Measurements from ENCODE around the gene GPSM1.

Gene GPSM1

GRCh38 chr9:136370037-136370436 lies 42.7 kb downstream of the GPSM1 start:
- H2AFZ ChIP-seq (ENCODE audit: low read depth, low read length): no peak overlapping the region
- H3K36me3 ChIP-seq (ENCODE audit: insufficient read depth, low read length): peaks cover 18% of the 10 kb centered on the region
- no peak overlapping the region for H3K27ac ChIP-seq (ENCODE audit: low read length)
- H3K27me3 ChIP-seq (ENCODE audit: insufficient read depth, low read length, poor library complexity): no peaks in the 10 kb centered on the region
- no peaks in the 10 kb centered on the region for H3K9me3 ChIP-seq (ENCODE audit: insufficient read depth, low read length, severe bottlenecking)
- peaks cover 2% of the 10 kb centered on the region; the same call in 1 of the 2 replicates for H3K4me1 ChIP-seq (ENCODE audit: insufficient read depth, low read length)
- no peak overlapping the region for H3K9ac ChIP-seq (ENCODE audit: low read depth, low read length)
- peaks cover 42% of the 10 kb centered on the region for H4K20me1 ChIP-seq (ENCODE audit: insufficient read depth, low read length)
- H3K4me3 ChIP-seq (ENCODE audit: low read depth in 1 of 2, low read length in 2 of 2): no peak overlapping the region
- peaks cover 11% of the 10 kb centered on the region for H3K79me2 ChIP-seq (ENCODE audit: insufficient read depth, low read length)
- DNase-seq (no peak), ATAC-seq (ENCODE audit: insufficient read depth, low read depth) (no peak)
- TF ChIP-seq EZH2 (IDR thresholded peaks at IDR 0.05; ENCODE audit: borderline replicate concordance, low read depth, low read length, severe bottlenecking) (no peak), CTCF (IDR thresholded peaks at IDR 0.05; ENCODE audit: borderline replicate concordance, extremely low read depth, low read length, poor library complexity, severe bottlenecking) (no peak)
- no peak overlapping the region for H3K4me2 ChIP-seq (ENCODE audit: insufficient read depth, low read length)

- Histone ChIP-seq H2AFZ (ENCODE audit: low read depth, low read length) (no peak overlapping the region), H3K79me2 (ENCODE audit: insufficient read depth, low read length) (peaks cover 2% of the 10 kb centered on the region; the same call in 1 of the 2 replicates), H3K27me3 (ENCODE audit: insufficient read depth, low read length, poor library complexity) (no peaks in the 10 kb centered on the region), H3K27ac (ENCODE audit: low read length) (no peak overlapping the region), H3K9ac (ENCODE audit: low read depth, low read length) (no peak overlapping the region), H3K36me3 (ENCODE audit: insufficient read depth, low read length) (peaks cover 9% of the 10 kb centered on the region; the same call in 1 of the 2 replicates), H4K20me1 (ENCODE audit: insufficient read depth, low read length) (peaks cover 33% of the 10 kb centered on the region), H3K4me3 (ENCODE audit: low read depth in 1 of 2, low read length in 2 of 2) (no peak overlapping the region), H3K4me1 (ENCODE audit: insufficient read depth, low read length) (no peaks in the 10 kb centered on the region), H3K4me2 (ENCODE audit: insufficient read depth, low read length) (no peak overlapping the region), H3K9me3 (ENCODE audit: insufficient read depth, low read length, severe bottlenecking) (no peaks in the 10 kb centered on the region)
- ATAC-seq (ENCODE audit: insufficient read depth, low read depth) (no peak), DNase-seq (no peak)
- TF ChIP-seq EZH2 (IDR thresholded peaks at IDR 0.05; ENCODE audit: borderline replicate concordance, low read depth, low read length, severe bottlenecking): no peak
- TF ChIP-seq CTCF (IDR thresholded peaks at IDR 0.05; ENCODE audit: borderline replicate concordance, extremely low read depth, low read length, poor library complexity, severe bottlenecking): no peak
These were observed 43.6 kb downstream of the GPSM1 start for GRCh38 chr9:136370687-136371532.

GRCh38 chr9:136371533-136371880 lies 44.2 kb downstream of the GPSM1 start:
- DNase-seq: no peak
- Histone ChIP-seq H2AFZ (ENCODE audit: low read depth, low read length) (no peak overlapping the region), H3K27me3 (ENCODE audit: insufficient read depth, low read length, poor library complexity) (no peaks in the 10 kb centered on the region), H3K36me3 (ENCODE audit: insufficient read depth, low read length) (0 out of 2 replicates have a peak, but pooled peaks cover 4% of the 10 kb centered on the region), H3K4me3 (ENCODE audit: low read depth in 1 of 2, low read length in 2 of 2) (no peak overlapping the region), H3K9ac (ENCODE audit: low read depth, low read length) (no peak overlapping the region), H3K4me2 (ENCODE audit: insufficient read depth, low read length) (no peak overlapping the region), H3K27ac (ENCODE audit: low read length) (no peak overlapping the region), H3K79me2 (ENCODE audit: insufficient read depth, low read length) (no peaks in the 10 kb centered on the region), H4K20me1 (ENCODE audit: insufficient read depth, low read length) (peaks cover 27% of the 10 kb centered on the region), H3K9me3 (ENCODE audit: insufficient read depth, low read length, severe bottlenecking) (no peaks in the 10 kb centered on the region), H3K4me1 (ENCODE audit: insufficient read depth, low read length) (no peaks in the 10 kb centered on the region)
- no peak for ATAC-seq (ENCODE audit: insufficient read depth, low read depth)
- no peak for TF ChIP-seq EZH2 (IDR thresholded peaks at IDR 0.05; ENCODE audit: borderline replicate concordance, low read depth, low read length, severe bottlenecking)

GRCh38 chr9:136372006-136372405 lies 44.7 kb downstream of the GPSM1 start:
- no peak for TF ChIP-seq CTCF (IDR thresholded peaks at IDR 0.05; ENCODE audit: borderline replicate concordance, extremely low read depth, low read length, poor library complexity, severe bottlenecking)
- no peak for TF ChIP-seq EZH2 (IDR thresholded peaks at IDR 0.05; ENCODE audit: borderline replicate concordance, low read depth, low read length, severe bottlenecking)
- Histone ChIP-seq H3K4me2 (ENCODE audit: insufficient read depth, low read length) (no peak overlapping the region), H3K79me2 (ENCODE audit: insufficient read depth, low read length) (no peaks in the 10 kb centered on the region), H3K27ac (ENCODE audit: low read length) (no peak overlapping the region), H3K4me3 (ENCODE audit: low read depth in 1 of 2, low read length in 2 of 2) (no peak overlapping the region), H3K36me3 (ENCODE audit: insufficient read depth, low read length) (0 out of 2 replicates have a peak, but pooled peaks cover 4% of the 10 kb centered on the region), H3K9ac (ENCODE audit: low read depth, low read length) (no peak overlapping the region), H3K4me1 (ENCODE audit: insufficient read depth, low read length) (no peaks in the 10 kb centered on the region), H3K9me3 (ENCODE audit: insufficient read depth, low read length, severe bottlenecking) (no peaks in the 10 kb centered on the region), H2AFZ (ENCODE audit: low read depth, low read length) (no peak overlapping the region), H3K27me3 (ENCODE audit: insufficient read depth, low read length, poor library complexity) (no peaks in the 10 kb centered on the region), H4K20me1 (ENCODE audit: insufficient read depth, low read length) (peaks cover 22% of the 10 kb centered on the region)
- DNase-seq (no peak), ATAC-seq (ENCODE audit: insufficient read depth, low read depth) (no peak)

Data from DND-41 (cell line).